GM21367 (cell line): ENCODE measurements around the gene MRGPRX2.

Source experiments
- ATAC-seq: cut with Tn5 transposase; IDR thresholded peaks from one replicate; pipeline ENCODE4 v1.9.1; 2021; ENCODE audit not compliant: unreplicated experiment

The MRGPRX2 gene

DNA sequence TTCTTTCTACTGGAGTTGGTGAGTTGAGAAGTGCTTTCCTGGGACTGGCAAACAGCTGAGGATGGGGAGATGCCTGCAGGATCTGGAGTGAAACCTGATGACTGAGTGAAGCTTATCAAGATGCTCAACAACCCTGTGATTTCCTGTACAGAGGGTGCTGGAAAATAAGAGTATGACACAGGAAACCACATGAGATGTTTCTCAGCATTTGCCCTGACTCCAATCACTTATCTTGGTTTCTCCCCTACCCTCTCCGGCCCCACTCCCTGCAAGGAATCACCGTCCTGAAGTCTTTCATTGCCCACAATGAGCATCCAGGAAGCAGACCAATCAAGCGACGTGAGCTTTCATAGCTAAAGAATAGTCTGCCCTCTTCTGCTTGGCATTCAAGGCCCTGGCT lies at the start of gene MRGPRX2:
Gene MRGPRX2, minus strand, starts transcription at position 89 of the 400 bp plus-strand sequence. CDS start 4,315 bp downstream, outside the sequence.
- no peak for ATAC-seq

DNA sequence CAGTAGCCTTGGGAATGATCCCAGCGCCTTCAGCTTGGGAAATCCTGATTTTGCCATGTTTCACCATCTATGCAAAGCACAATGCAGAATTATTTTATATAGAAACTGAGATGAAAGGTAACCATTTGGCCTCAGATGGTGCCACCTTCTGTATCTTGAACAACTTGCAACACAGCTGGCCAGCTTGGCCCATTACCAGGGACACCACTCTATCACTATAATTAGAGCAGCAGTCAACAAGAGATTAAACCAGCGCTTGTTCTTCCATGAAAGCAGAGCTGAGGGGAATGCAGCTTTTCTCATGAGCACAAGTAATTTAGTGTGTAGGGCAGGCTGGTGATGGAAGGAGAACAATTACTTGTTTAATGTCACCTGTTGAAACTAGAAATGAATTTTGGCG lies 49.8 kb upstream of the MRGPRX2 start:
- ATAC-seq, result no peak

DNA sequence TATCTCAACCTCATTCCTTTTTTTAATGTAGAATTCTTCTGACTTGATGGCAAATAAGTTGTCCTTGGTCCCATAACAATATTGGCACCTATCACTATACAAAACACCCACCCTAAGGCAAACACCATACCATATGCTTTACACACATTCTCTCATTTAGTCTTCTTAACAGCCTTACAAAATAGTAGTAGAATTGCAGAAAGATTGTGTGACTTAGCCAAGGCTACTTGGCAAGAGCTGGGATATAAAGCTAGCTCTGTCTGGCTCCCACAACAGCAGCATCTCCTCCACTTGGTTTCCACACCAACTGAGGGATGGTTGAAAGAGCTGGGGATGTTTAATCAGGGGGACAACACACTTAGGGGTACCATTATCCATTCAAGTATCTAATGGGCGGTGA lies 46.6 kb upstream of the MRGPRX2 start:
- ATAC-seq, result no peak

DNA sequence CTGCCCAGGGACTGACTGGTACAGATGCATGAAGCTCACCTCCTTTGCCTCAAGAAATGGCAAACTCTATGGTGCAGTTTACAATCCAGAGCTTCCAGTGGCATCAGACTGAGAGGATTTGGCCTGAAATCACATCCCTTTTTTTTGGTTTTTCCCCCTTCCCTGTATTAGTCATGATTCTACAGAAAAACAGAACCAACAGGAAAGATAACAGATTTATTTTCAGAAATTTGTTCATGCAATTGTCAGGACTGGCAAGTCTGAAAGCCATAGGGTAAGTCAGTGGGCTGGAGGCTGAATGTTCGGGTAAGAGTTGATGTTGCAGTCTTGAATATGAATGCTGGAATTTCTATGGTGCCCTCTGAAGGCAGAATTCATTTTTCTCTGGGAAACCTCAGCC lies 44.5 kb upstream of the MRGPRX2 start:
- ATAC-seq, result no peak

DNA sequence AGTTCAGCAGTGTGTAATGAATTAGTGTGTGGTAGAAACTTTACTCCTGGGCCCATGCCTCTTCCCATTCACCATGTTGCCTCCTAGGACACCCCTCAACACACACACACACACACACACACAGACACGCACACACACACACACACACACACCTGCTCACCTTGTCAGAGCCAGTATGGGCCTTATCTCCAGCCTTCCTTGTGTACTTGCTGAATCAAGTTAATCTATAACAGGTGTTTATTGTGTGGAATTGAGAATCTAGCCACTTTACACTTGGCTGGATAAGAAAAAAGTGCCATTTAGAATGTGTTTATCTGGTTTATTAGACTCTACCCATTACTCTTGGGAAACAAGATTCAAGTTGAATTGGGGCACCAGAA lies 42.0 kb upstream of the MRGPRX2 start:
- no peak for ATAC-seq

DNA sequence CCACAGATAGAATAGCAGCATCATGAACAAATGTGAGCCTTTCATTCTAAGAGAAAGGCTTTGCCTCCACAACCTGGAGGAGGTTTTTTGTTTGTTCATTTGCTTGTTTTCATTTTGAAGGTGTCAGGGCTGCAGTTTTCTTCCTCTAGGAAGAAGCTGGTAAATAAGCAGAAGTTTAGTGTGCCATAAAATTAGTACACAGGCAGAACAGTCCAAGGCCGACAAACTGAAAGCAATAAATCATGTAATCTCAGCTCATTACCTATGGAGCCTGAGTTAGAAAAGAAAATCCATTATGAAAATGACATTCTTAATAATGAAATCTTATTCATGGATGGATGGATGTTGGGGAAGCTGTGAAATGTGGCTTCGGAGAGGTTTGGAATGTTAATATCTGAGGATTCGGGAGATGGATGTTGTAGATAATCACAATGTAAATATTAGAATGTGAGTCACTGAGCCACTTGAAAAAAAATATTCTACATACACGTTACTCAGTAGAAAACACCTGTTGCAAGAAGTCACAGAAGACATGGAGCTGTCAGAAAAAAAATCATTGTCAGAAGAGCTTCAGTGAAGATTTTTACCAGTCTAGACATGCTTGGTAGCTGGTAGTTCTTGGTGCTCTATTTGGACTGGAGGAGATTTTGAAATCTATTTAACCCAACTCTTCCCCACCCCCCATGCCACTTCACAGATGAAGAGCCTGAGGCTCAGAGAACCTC lies 41.4 kb upstream of the MRGPRX2 start:
- no peak for ATAC-seq

DNA sequence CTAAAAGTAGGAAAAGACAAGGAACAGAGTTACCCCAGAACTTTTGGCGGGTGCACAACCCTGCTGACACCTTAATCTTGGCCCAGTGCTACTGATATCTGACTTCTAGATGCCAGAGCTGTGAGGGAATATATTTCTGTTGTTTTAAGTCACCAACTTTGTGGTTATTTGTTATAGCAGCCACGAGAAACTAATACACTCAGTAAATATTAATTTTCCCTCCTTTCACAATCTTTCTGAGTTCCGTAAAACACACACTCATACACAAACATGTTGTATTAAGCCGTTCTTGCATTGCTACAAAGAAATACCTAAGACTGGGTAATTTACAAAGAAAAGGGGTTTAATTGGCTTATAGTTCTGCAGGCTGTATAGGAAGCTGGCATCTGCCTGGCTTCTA lies 40.4 kb upstream of the MRGPRX2 start:
- ATAC-seq, result no peak

DNA sequence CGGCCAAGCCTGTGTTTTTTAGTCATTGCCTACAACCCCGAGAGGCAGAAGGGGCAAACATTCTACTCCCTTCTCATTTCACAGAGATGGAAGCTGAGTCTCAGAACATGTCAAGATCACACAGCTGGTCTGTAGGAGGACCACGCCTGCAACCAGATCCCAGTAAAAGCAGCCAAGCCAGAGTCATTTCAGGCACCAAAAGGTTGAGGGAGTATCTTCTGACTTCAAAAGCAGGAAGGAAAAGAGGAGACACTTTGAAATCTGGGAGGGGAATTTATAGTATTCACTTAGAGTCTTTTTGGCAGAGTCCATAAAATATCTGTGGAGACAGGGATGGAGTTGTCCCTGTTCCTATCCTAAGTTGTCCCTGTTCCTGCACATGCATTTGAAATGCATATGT lies 38.6 kb upstream of the MRGPRX2 start:
- no peak for ATAC-seq

DNA sequence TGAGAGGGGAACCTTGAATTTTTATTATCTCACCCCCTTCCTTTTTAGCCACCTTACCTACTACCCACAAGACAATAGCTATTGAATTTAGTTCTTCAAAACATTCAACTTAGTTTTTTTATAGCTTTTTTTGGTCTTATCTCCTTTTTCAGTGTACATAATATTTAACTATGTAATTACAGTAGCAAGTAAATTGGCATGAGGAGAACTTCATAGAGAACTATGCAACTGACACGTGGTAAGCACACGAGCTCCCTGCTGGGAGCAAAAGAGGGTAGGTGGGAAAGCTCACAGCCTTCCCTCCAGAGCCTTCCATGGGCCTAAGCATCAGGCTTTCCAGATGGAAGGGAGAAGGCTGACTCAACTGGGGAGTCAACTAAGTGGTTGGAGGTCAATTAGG lies 34.3 kb upstream of the MRGPRX2 start:
- ATAC-seq, result no peak

DNA sequence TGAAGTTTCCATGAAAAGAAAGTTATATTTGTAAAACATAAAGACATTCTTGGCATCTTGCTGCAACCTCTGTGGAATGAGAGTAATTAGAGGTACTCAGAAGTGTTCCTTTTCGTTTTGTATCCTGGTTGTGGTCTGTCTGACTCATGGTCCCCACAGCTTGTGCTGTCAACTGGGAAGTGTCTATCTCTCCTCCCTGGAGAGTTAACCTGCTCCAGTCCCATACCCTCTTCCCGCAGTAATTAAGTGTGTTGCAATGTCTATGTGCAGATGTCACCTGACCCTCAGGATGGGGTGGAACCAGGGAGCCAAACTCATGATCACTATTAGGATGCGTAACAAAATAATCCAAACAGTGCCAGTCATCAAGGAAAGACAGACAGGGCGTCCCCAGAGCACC lies 33.5 kb upstream of the MRGPRX2 start:
- no peak for ATAC-seq

DNA sequence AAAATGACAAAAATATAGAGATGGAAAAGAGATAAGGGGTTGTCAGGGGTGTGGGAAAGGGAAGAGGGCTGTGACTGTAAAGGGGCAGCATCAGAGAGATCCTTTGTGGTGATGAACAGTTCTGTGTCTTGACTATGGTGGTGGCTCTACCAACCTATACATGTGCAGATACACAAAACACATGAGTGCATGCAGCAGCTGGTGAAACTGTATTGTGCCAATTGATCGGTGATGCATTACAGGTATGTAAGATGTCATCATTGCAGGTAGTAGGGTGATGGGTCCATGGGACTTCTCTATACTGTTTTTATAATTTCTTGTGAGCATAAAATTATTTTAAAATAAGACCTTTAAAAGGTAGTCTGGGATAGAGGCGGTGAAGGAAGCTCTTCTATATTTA lies 32.3 kb upstream of the MRGPRX2 start:
- ATAC-seq, result no peak

DNA sequence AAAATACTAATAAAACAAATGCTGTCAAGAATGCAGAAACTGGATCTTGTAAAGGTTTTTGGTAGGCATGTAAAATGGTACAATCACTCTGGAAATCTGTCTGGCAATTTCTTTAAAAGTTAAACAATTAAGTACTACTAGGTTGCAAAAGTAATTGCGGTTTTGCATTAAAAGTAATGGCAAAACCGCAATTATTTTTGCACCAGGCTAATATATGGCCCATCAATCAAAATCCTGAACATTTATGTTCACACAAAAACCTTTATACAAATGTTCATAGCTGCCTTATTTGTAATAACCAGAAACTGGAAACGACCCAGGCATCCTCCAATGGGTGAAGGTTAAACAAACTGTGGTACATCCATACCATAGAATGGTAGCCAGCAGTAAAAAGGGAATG lies 31.8 kb upstream of the MRGPRX2 start:
- ATAC-seq, result no peak

DNA sequence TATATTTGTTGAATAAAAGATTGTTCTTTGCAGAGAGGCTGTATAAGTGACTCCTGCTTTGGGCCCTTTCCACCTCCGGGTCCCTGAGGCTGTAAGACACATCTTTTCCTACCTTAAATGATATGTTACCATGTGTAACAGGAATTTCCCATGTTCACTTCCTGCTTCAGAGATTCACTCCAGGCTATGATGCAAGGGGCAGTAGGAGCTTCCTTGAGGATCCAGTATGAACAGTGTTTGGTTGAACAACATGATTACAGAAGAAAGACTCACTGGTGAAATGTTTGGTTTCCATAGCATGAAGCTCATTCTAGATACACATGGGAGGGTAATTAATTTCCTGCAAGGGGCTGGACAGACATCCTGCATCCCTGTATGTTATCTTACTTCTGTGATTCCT lies 30.8 kb upstream of the MRGPRX2 start:
- ATAC-seq, result no peak

DNA sequence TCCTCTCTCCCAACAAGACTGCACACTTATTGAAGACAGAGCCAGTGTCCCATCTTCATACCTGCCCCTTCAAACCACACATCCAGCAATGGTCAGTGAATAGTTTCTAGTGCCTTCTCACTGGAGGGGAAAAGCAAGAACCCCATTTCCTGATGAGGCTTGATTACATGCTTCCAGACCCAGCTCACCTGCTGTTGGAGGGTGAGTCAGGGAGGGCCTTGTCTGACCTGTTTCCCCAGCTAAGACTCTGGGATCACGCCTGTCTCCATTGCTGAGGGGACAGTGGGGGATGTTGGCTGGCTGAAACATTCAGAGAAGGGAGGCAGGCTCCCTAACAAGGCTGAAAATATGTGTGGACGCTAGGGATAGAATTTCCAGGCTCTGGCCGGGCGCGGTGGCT lies 28.9 kb upstream of the MRGPRX2 start:
- ATAC-seq, result no peak

DNA sequence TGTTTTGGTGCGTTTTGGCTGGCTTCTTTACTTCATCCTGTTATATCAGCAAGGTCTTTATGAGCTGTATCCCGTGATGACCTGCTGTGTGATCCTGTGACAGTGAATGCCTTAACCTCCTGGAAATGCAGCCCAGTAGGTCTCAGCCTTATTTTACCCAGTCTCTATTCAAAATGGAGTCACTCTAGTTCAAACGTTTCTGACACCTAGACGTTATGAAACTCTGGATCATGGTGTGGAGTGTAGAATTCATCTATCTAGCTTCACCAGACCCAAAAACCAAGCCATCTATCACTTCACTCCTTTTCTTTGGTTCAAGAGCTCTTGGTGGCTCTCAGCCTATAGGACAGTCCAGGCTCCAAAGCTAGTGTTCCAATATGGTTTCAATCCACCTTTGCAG lies 28.3 kb upstream of the MRGPRX2 start:
- ATAC-seq, result no peak

DNA sequence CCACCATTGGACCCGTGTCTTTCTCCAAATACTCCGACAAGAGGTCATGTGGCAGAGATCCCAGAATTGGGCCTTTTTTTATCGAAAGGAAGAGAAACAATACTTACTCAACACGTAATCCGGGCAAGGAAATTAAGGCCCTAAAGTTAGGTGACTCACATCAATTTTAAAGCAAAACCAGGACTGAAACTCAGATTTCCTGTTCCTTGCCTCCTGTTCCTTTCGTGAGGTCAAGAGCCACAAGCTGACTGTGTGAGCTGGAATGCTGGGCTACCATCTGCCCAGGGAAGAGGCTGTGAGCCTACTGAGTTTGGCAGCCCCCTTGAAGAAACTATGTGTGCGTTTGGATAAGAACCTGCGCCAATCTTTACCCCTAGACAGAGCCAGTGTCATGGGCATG lies 27.1 kb upstream of the MRGPRX2 start:
- no peak for ATAC-seq

DNA sequence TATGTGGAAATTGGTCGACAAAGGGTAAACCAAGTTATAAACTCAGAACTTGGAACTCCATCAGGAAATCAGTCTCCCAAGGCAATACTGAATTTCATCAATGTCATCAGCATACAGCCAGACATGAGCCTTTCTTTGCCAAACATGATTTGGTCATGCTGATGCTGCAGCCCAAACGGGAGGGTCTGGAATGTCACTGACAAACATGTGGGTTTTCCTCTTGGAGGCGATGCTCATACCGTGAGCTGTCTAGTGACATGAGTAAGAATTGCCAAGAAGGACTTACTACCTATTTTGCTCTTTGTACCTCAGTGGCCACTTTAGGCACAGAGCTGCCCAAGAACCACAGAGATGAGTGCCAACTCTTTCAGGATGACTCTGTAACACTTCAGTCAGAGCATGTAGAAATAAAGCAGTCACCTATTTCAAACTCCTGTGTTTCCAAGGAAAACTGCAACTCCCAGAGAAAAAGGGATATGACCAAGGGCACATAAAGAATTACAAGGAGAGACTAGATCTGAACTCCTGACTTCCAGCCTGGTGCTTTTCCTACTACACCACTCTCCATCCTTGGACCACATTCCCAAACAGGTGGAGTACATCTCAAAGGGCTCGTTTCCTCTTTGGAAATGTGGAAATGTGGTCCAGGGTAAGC lies 24.3 kb upstream of the MRGPRX2 start:
- ATAC-seq, result no peak

DNA sequence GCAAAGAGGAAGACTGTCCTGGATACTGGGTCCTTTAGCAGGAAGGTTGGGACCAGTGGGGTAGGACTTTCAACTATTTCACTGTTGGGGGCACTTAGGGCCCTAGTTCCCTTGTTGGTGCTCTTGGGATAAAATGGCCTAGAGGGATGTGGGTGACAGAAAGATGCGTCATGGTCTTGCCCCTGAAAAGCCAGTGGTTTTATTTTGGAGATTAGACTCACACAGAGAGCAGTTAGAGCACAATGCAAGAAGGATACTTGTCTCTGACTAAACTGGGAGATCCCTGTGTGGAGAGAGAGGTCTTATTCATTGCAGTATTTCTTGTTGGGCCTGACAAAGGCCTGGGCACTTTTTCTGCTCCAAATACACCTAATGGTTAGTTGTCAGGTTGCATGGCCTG lies 22.6 kb upstream of the MRGPRX2 start:
- no peak for ATAC-seq

DNA sequence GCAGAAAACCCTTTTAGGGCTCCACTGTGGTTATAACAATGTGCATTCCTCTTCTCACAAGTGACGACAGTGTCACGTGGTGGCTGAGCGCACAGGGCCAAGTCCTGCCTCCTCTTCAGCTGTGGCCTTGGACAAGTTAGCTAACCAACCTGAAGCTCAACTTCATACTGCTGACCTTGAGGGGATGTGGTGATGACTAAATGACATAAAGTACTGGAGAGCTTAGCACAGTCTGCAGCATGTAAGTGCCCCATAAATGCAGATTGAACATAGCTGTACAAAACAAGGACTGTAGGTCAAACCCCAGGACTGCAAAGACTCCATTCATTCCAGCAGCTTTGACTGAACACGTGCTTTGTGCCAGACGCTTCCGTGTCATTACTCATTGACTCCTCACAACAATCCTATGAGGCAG lies 20.1 kb upstream of the MRGPRX2 start:
- ATAC-seq, result no peak

DNA sequence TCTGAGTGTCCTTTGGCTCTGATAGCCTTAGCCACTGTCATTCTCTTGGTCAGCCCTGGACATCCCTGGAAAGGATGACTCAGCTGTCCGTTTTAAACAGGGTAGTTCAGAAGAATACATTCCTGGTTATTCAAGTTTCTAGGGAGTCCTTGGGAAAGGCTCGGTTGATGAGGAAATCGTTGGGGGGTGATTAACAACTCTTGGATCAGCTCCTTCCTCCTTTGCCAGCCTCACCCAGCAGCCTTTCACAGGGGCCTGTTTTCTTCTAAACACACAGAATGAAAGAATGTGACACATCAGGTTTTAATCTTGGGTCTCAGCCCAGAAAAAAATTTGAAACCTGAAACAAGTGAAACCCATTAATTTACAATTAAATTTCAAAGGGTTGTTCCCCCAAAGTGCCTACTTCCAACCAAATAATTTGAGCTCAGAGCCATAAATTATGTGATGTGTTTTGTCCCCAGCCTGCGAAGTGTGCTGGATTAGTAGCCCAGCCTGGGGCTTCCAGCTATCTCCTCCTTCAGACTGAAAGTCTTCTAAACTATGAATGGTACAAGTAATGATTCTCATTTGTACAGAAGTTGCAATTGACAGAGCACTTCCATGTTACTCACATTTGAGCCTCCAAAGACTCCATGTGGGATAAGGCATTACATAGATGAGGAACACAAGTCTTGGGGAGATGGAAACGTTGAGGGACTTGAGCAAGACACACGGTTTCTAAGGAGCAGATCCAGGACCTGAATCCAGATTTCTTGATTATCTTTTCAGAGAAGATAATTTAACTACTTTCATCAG lies 19.3 kb upstream of the MRGPRX2 start:
- no peak for ATAC-seq

DNA sequence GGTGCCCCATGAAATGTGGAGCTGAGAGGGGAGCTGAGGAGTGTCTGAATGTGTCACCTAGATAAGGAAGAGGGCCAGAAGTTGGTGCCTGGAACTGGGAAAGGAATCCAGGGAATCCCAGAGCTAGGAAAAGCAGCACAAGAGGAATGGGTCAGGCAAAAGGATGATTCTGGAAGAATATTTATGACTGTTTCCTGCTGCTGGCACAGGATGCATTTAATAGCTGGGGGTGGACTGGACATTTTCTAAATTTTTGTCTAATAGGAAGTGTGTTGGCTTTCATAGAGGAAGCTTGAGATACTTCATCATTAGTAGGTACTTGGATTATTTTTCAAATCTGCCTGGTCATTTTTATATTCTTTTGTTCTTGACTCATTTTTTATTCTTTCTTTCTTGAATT lies 17.4 kb upstream of the MRGPRX2 start:
- ATAC-seq, result no peak
